A549 treated with Mapracorat at 1 μM for 4 hours (cell line): ENCODE results near the gene HRCT1. TPM values are rescaled to one million over a fixed set of nuclear protein-coding genes. Genes with fewer than 3 reads are reported as not detected.

Experiments used
- total RNA-seq: library from RNA; stranded (reverse); fragments of 200-300 nt; extraction: Qiagen RNA extraction; gene quantifications from 5 replicates; pipeline ENCODE4 v1.2.3, GENCODE V29; 2022

The HRCT1 gene
- 0.32 to 0.51 TPM (median 0.40 TPM) in 5 replicates for total RNA-seq

GRCh38 chr9:35905912-35906679, at the start of gene HRCT1:
Gene HRCT1, plus strand, starts transcription at chr9:35906202. Its CDS starts 86 bp downstream, at chr9:35906288.

GRCh38 chr9:35870351-35870923, 35.6 kb upstream of the HRCT1 start, which contains the start of gene OR13J1:
Gene OR13J1, minus strand, starts transcription at chr9:35870401. Its CDS starts 0 bp downstream, at chr9:35870401.

GRCh38 chr9:35909274-35909673, 3.3 kb downstream of the HRCT1 start, which contains the start of gene SPAAR:
Gene SPAAR, plus strand, starts transcription at chr9:35909490. Its CDS starts 974 bp downstream, at chr9:35910464.

Other genes starting within 250 kb of the HRCT1 start
- 8.1 to 20.9 TPM (median 15.0 TPM) in 4 of 5 replicates, not detected in the other for gene RMRP, start 248.2 kb upstream of the HRCT1 start, total RNA-seq
- 25.1 to 32.0 TPM (median 29.7 TPM) in 5 replicates for gene CCDC107, start 247.9 kb upstream of the HRCT1 start, total RNA-seq
- gene ARHGEF39, start 241.0 kb upstream of the HRCT1 start, total RNA-seq = 13.3 to 18.5 TPM (median 16.1 TPM) in 5 replicates
- 4.2 to 8.9 TPM (median 6.4 TPM) in 5 replicates for gene CA9, start 232.3 kb upstream of the HRCT1 start, total RNA-seq
- gene TPM2, start 216.3 kb upstream of the HRCT1 start, total RNA-seq = 632 to 703 TPM (median 690 TPM) in 5 replicates
- gene TLN1, start 174.0 kb upstream of the HRCT1 start, total RNA-seq = 115 to 134 TPM (median 121 TPM) in 5 replicates
- 57.0 to 61.1 TPM (median 57.9 TPM) in 5 replicates for gene CREB3, start 173.5 kb upstream of the HRCT1 start, total RNA-seq
- 28.0 to 39.6 TPM (median 34.5 TPM) in 5 replicates for gene GBA2, start 157.0 kb upstream of the HRCT1 start, total RNA-seq
- gene RGP1, start 156.9 kb upstream of the HRCT1 start, total RNA-seq = 12.2 to 16.2 TPM (median 15.3 TPM) in 5 replicates
- gene MSMP, start 151.9 kb upstream of the HRCT1 start, total RNA-seq = not detected in 5 replicates
- gene NPR2, start 114.6 kb upstream of the HRCT1 start, total RNA-seq = 4.8 to 6.6 TPM (median 5.5 TPM) in 5 replicates
- 0.34 to 0.74 TPM (median 0.56 TPM) in 5 replicates for gene SPAG8, start 93.9 kb upstream of the HRCT1 start, total RNA-seq
- gene HINT2, start 91.2 kb upstream of the HRCT1 start, total RNA-seq = 72.1 to 115 TPM (median 100 TPM) in 5 replicates
- not detected in 5 replicates for gene FAM221B, start 77.5 kb upstream of the HRCT1 start, total RNA-seq
- 2.0 to 4.0 TPM (median 3.5 TPM) in 5 replicates for gene TMEM8B, start 77.0 kb upstream of the HRCT1 start, total RNA-seq
- not detected in 5 replicates for gene OR13J1, start 35.8 kb upstream of the HRCT1 start, total RNA-seq
- gene SPAAR, start 3.3 kb downstream of the HRCT1 start, total RNA-seq = 0.13 TPM in 1 of 5 replicates, not detected in the others
- not detected in 5 replicates for gene OR2S2, start 52.0 kb downstream of the HRCT1 start, total RNA-seq
- gene RECK, start 130.7 kb downstream of the HRCT1 start, total RNA-seq = 5.2 to 6.2 TPM (median 5.8 TPM) in 5 replicates
- gene GLIPR2, start 230.5 kb downstream of the HRCT1 start, total RNA-seq = 7.9 to 10.6 TPM (median 9.4 TPM) in 5 replicates